WTC11 (cell line): ENCODE measurements around the gene RASIP1. TPM values are rescaled to one million over a fixed set of nuclear protein-coding genes. Genes with fewer than 3 reads are reported as not detected.
A peak's percentile ranks its signal among the peaks of the same experiment; 100 is the strongest.

Source experiments
- ATAC-seq: fragments of 200-7000 bp; cut with Tn5 transposase; 2 replicates; pipeline ENCODE4 v1.10.0; 2021; ENCODE audit warnings: mild to moderate bottlenecking, moderate library complexity
- CTCF ChIA-PET: fragments of 300-600 bp; sonication (Branson Sonifier 250); formaldehyde crosslinking; loops from one replicate; lab custom pipeline; 2021; ENCODE audit warnings: antibody characterized with exemption; lab: Charles Lee
- POLR2A ChIA-PET: fragments of 350-600 bp; sonication (Branson Sonifier 250); formaldehyde crosslinking; loops from one replicate; lab custom pipeline; 2021; ENCODE audit warnings: antibody characterized with exemption; lab: Charles Lee
- DNase-seq: peaks from one replicate; pipeline ENCODE4 v3.0.0; 2021; ENCODE audit warnings: low spot score
- H3K27ac Mint-ChIP-seq: 2 replicates; pipeline ENCODE4 v1.8.0; 2021; ENCODE audit warnings: mixed read lengths
- H3K27me3 Mint-ChIP-seq: 2 replicates; pipeline ENCODE4 v1.8.0; 2021; ENCODE audit warnings: low read depth, mild to moderate bottlenecking, moderate library complexity, mixed read lengths
- H3K36me3 Mint-ChIP-seq: 2 replicates; pipeline ENCODE4 v1.8.0; 2021; ENCODE audit warnings: mixed read lengths
- H3K4me1 Mint-ChIP-seq: 2 replicates; pipeline ENCODE4 v1.8.0; 2022; ENCODE audit warnings: mixed read lengths
- H3K4me3 Mint-ChIP-seq: 2 replicates; pipeline ENCODE4 v1.8.0; 2021; ENCODE audit warnings: mild to moderate bottlenecking, moderate library complexity, mixed read lengths
- H3K9me3 Mint-ChIP-seq: 2 replicates; pipeline ENCODE4 v1.8.0; 2021; ENCODE audit warnings: mixed read lengths
- E2F4 ChIP-seq: sonication (generic); formaldehyde crosslinking; IDR thresholded peaks from 2 replicates; pipeline ENCODE4 v1.8.1; 2022; ENCODE audit warnings: low read depth, mild to moderate bottlenecking, moderate library complexity, missing genetic modification reagents, borderline replicate concordance
- E2F5 ChIP-seq: sonication (generic); formaldehyde crosslinking; IDR thresholded peaks from 2 replicates; pipeline ENCODE4 v1.8.1; 2022; ENCODE audit warnings: mild to moderate bottlenecking, moderate library complexity, missing genetic modification reagents
- ESRRA ChIP-seq: sonication (generic); formaldehyde crosslinking; IDR thresholded peaks from 2 replicates; pipeline ENCODE4 v1.8.1; 2022; ENCODE audit warnings: mild to moderate bottlenecking, missing genetic modification reagents, borderline replicate concordance
- FOXJ3 ChIP-seq: sonication (generic); formaldehyde crosslinking; IDR thresholded peaks from 2 replicates; pipeline ENCODE4 v1.9.0; 2021; ENCODE audit warnings: missing genetic modification reagents, mild to moderate bottlenecking, borderline replicate concordance
- GTF2I ChIP-seq: fragments of 250-450 bp; sonication (Bioruptor Pico); conservative IDR thresholded peaks from 2 replicates; pipeline ENCODE4 v1.4.0; 2021; ENCODE audit warnings: mild to moderate bottlenecking
- HMGXB4 ChIP-seq: sonication (generic); formaldehyde crosslinking; IDR thresholded peaks from 2 replicates; pipeline ENCODE4 v1.8.1; 2023; ENCODE audit warnings: mild to moderate bottlenecking, moderate library complexity, missing genetic modification reagents
- JUN ChIP-seq: sonication (generic); formaldehyde crosslinking; IDR thresholded peaks from 2 replicates; pipeline ENCODE4 v1.8.0; 2023; ENCODE audit warnings: mild to moderate bottlenecking, missing genetic modification reagents
- MLX ChIP-seq: sonication (generic); formaldehyde crosslinking; IDR thresholded peaks from 2 replicates; pipeline ENCODE4 v1.8.1; 2023; ENCODE audit warnings: mild to moderate bottlenecking, missing genetic modification reagents, moderate library complexity
- PREB ChIP-seq: sonication (generic); formaldehyde crosslinking; IDR thresholded peaks from 2 replicates; pipeline ENCODE4 v1.8.1; 2022; ENCODE audit warnings: mild to moderate bottlenecking, missing genetic modification reagents, moderate library complexity, borderline replicate concordance
- ZMAT4 ChIP-seq: fragments of 250-450 bp; sonication (Bioruptor Pico); IDR thresholded peaks from 2 replicates; pipeline ENCODE4 v1.9.0; 2021; ENCODE audit warnings: mild to moderate bottlenecking
- ZNF219 ChIP-seq: sonication (generic); formaldehyde crosslinking; IDR thresholded peaks from 2 replicates; pipeline ENCODE4 v1.8.0; 2023; ENCODE audit warnings: missing genetic modification reagents, mild to moderate bottlenecking, borderline replicate concordance
- ZNF512 ChIP-seq: sonication (generic); formaldehyde crosslinking; IDR thresholded peaks from 2 replicates; pipeline ENCODE4 v1.8.1; 2022; ENCODE audit warnings: missing genetic modification reagents, borderline replicate concordance
- ZNF532 ChIP-seq: fragments of 250-450 bp; sonication (Bioruptor Pico); IDR thresholded peaks from 2 replicates; pipeline ENCODE4 v1.9.0; 2021; ENCODE audit warnings: mild to moderate bottlenecking, borderline replicate concordance
- ZNF671 ChIP-seq: fragments of 250-450 bp; sonication (Bioruptor Pico); IDR thresholded peaks from 2 replicates; pipeline ENCODE4 v1.8.0; 2021; ENCODE audit warnings: mild to moderate bottlenecking
- ZSCAN18 ChIP-seq: fragments of 250-450 bp; sonication (Bioruptor Pico); IDR thresholded peaks from 2 replicates; pipeline ENCODE4 v2.1.2; 2022; ENCODE audit warnings: mild to moderate bottlenecking, moderate library complexity
- total RNA-seq: library from RNA; stranded (reverse); gene quantifications from 3 replicates; pipeline ENCODE4 v1.2.3, GENCODE V29; 2021

The RASIP1 gene
- total RNA-seq, 1 experiment from 2014 or later, result 4.4 TPM

- TF ChIP-seq ZNF219, result peak; percentile 5; the same call in 1 of the 2 replicates
- peak; percentile 93 for TF ChIP-seq E2F5 (CRISPR knock-in tag)
- no peak for TF ChIP-seq GTF2I (CRISPR knock-in tag)
- TF ChIP-seq PREB (CRISPR knock-in tag), result no peak
- TF ChIP-seq ZSCAN18 (CRISPR knock-in tag), result no peak
- TF ChIP-seq HMGXB4 (CRISPR knock-in tag), result peak; percentile 80
- no peak; the same call in 1 of the 2 replicates for TF ChIP-seq ZMAT4 (CRISPR knock-in tag)
- no peak for TF ChIP-seq FOXJ3 (CRISPR knock-in tag)
- no peak for TF ChIP-seq ESRRA (CRISPR knock-in tag)
- 0 out of 2 replicates have a peak, but pooled peaks have one; percentile 57 for TF ChIP-seq E2F4 (CRISPR knock-in tag)
Observed at GRCh38 chr19:48752496-48753365, 12.3 kb upstream of the RASIP1 start, which contains the start of gene FUT1 (continued).

GRCh38 chr19:48751845-48752495, 11.6 kb upstream of the RASIP1 start:
- Mint-ChIP-seq H3K36me3 (peaks cover 18% of the 10 kb centered on the region; the same call in 1 of the 2 replicates), H3K27me3 (peaks cover 10% of the 10 kb centered on the region), H3K4me3 (peak overlapping the region; percentile 95), H3K27ac (peak overlapping the region; percentile 91), H3K9me3 (no peaks in the 10 kb centered on the region), H3K4me1 (peaks cover 45% of the 10 kb centered on the region)
- POLR2A ChIA-PET, result interaction anchor here (0.6 to 1.7 kb wide), 6 partner anchors 13 to 1895 kb away, joined by 3 to 17 read pairs (median 4); partner anchors contain the start of gene CA11
- CTCF ChIA-PET, result interaction anchor here (0.9 to 1.2 kb wide), 5 partner anchors 13 to 219 kb away, joined by 3 to 7 read pairs (median 3); partner anchors contain the start of gene CA11
- DNase-seq (no peak), ATAC-seq (peak; percentile 7)
- TF ChIP-seq ZNF671 (CRISPR knock-in tag) (no peak), ZNF512 (no peak), ZNF532 (CRISPR knock-in tag) (no peak), MLX (no peak), E2F5 (CRISPR knock-in tag) (no peak), JUN (CRISPR knock-in tag) (no peak)
